ENCODE measurements around the gene SLC7A1. TPM values are rescaled to one million over a fixed set of nuclear protein-coding genes. Genes with fewer than 3 reads are reported as not detected.
A peak's percentile ranks its signal among the peaks of the same experiment; 100 is the strongest.
"Not testable (repeated sequence)": the region's sequence is repeated elsewhere in the genome, so short reads cannot be mapped to it uniquely, and the experiment has no call there.

Gene SLC7A1
- total RNA-seq (10 to 100 TPM; 10.4 to 43.1 (median 13.9) TPM), polyA plus RNA-seq (4.5 TPM)
- long read RNA-seq, donor 1, full-length matches to known transcripts: 4 of 31 reads
- long read RNA-seq, donor 1, partial matches to known transcripts: 5 of 31 reads
- long read RNA-seq, donor 1, other reads (novel, unspliced or antisense): 22 of 31 reads
- long read RNA-seq, donor 2, partial matches to known transcripts: 0 of 3 reads
- long read RNA-seq, donor 2, other reads (novel, unspliced or antisense): 3 of 3 reads
- long read RNA-seq, donor 3, full-length matches to known transcripts: 17 of 121 reads
- long read RNA-seq, donor 3, partial matches to known transcripts: 15 of 121 reads
- long read RNA-seq, donor 3, other reads (novel, unspliced or antisense): 89 of 121 reads
- long read RNA-seq, donor 4, full-length matches to known transcripts: 1 of 5 reads
- long read RNA-seq, donor 4, partial matches to known transcripts: 0 of 5 reads
- long read RNA-seq, donor 4, other reads (novel, unspliced or antisense): 4 of 5 reads

- peak within 1 kb of the TSS; percentile 65 for H3K27ac ChIP-seq (ENCODE audit: low read length)
- H3K4me3 ChIP-seq (ENCODE audit: low read length): peak within 1 kb of the TSS; percentile 88
- H3K27me3 ChIP-seq (ENCODE audit: control insufficient read depth, insufficient read depth): no peaks in the 10 kb centered on the region
- intact Hi-C loops (cut with DNase I): loop anchor here in 1 of 4 donors (10.0 kb wide), 1 partner anchor 71 kb away; no protein-coding TSS in a partner anchor
- DNase-seq: peak; percentile 83 to 91 (median 90)
- ATAC-seq: peak; percentile 92 to 95
- H3K4me1 ChIP-seq (ENCODE audit: control insufficient read depth, insufficient read depth, low read length): no peaks in the 10 kb centered on the region
- WGBS: under 1% methylated on average over 98 of the region's 98 CpGs
- H3K9me3 ChIP-seq (ENCODE audit: control insufficient read depth, low read length): no peaks in the 10 kb centered on the region
Observed at GRCh38 chr13:29595380-29596063, at the start of gene SLC7A1. Gene SLC7A1, minus strand, starts transcription at chr13:29595688. Its CDS starts 59,500 bp downstream, at chr13:29536188.

DNA sequence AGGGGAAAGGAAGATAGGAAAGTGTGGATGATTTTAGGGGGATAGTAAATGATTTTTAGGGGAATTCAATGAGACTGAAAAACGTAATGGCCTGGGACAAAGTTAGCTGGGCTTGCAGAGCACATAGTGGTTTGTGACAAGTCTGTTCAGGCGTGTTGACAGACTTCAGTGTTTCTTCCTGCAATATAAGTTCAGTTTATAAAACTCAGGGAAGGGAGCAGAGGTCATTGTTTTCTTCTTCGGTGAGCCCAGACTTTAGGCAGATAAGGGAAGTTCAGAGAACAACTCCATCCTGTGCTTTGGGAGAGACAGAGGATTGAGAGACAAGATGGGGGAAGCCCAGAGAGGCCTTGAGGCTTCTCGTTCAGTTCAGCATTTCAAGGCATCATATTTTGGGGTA lies 45.2 kb upstream of the SLC7A1 start:
- Histone ChIP-seq H3K27me3 (ENCODE audit: control insufficient read depth, insufficient read depth) (no peaks in the 10 kb centered on the region), H3K9me3 (ENCODE audit: control insufficient read depth, low read length) (no peaks in the 10 kb centered on the region), H3K4me1 (ENCODE audit: control insufficient read depth, insufficient read depth, low read length) (no peaks in the 10 kb centered on the region), H3K27ac (ENCODE audit: low read length) (no peak overlapping the region), H3K4me3 (ENCODE audit: low read length) (no peak overlapping the region)
- WGBS: 51% methylated on average over 4 of the region's 4 CpGs
- no peak for ATAC-seq
- intact Hi-C loops (cut with DNase I): no loop called here
- no peak for DNase-seq

DNA sequence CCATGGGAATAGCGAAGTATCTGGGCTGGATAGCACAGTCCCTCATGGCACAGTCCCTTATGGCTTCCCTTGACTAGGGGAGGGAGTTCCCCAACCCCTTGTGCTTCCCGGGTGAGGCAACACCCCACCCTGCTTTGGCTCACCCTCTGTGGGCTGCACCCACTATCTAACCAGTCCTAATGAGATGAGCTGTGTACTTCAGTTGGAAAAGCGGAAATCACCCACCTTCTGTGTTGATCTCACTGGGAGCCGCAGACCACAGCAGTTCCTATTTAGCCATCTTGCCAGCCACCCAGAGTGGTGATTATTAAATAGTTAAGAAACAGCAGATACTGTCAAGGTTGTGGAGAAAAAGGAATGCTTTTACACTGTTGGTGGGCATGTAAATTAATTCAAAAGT lies 41.3 kb upstream of the SLC7A1 start:
- H3K4me3 ChIP-seq (ENCODE audit: low read length); H3K9me3 ChIP-seq (ENCODE audit: control insufficient read depth, low read length); H3K4me1 ChIP-seq (ENCODE audit: control insufficient read depth, insufficient read depth, low read length); ATAC-seq; H3K27ac ChIP-seq (ENCODE audit: low read length); H3K27me3 ChIP-seq (ENCODE audit: control insufficient read depth, insufficient read depth); intact Hi-C loops (cut with DNase I); DNase-seq: not testable (repeated sequence)
- 91% methylated on average over 4 of the region's 4 CpGs for WGBS

- H3K27me3 ChIP-seq (ENCODE audit: control insufficient read depth, insufficient read depth): peaks cover 2% of the 10 kb centered on the region
- no peak overlapping the region for H3K27ac ChIP-seq (ENCODE audit: low read length)
- no peak overlapping the region for H3K4me3 ChIP-seq (ENCODE audit: low read length)
- DNase-seq: peak in 1 of 3 donors; percentile 33
- 86% methylated on average over 5 of the region's 5 CpGs for WGBS
- no peaks in the 10 kb centered on the region for H3K9me3 ChIP-seq (ENCODE audit: control insufficient read depth, low read length)
- intact Hi-C loops (cut with DNase I): no loop called here
- H3K4me1 ChIP-seq (ENCODE audit: control insufficient read depth, insufficient read depth, low read length): no peaks in the 10 kb centered on the region
- ATAC-seq: no peak
Observed at GRCh38 chr13:29624997-29625396, 29.5 kb upstream of the SLC7A1 start.

GRCh38 chr13:29621841-29622240 lies 26.4 kb upstream of the SLC7A1 start:
- WGBS: 90% methylated on average over 7 of the region's 7 CpGs
- intact Hi-C loops (cut with DNase I): no loop called here
- H3K27me3 ChIP-seq (ENCODE audit: control insufficient read depth, insufficient read depth): peaks cover 2% of the 10 kb centered on the region
- no peaks in the 10 kb centered on the region for H3K4me1 ChIP-seq (ENCODE audit: control insufficient read depth, insufficient read depth, low read length)
- H3K27ac ChIP-seq (ENCODE audit: low read length): no peak overlapping the region
- no peak for ATAC-seq
- H3K9me3 ChIP-seq (ENCODE audit: control insufficient read depth, low read length): no peaks in the 10 kb centered on the region
- DNase-seq: no peak
- no peak overlapping the region for H3K4me3 ChIP-seq (ENCODE audit: low read length)

- Histone ChIP-seq H3K27me3 (ENCODE audit: control insufficient read depth, insufficient read depth) (peaks cover 2% of the 10 kb centered on the region), H3K27ac (ENCODE audit: low read length) (no peak overlapping the region), H3K9me3 (ENCODE audit: control insufficient read depth, low read length) (no peaks in the 10 kb centered on the region), H3K4me3 (ENCODE audit: low read length) (no peak overlapping the region), H3K4me1 (ENCODE audit: control insufficient read depth, insufficient read depth, low read length) (no peaks in the 10 kb centered on the region)
- intact Hi-C loops (cut with DNase I): no loop called here
- WGBS: 91% methylated on average over 4 of the region's 4 CpGs
- no peak for ATAC-seq
- no peak for DNase-seq
Observed at GRCh38 chr13:29621051-29621800, 25.7 kb upstream of the SLC7A1 start.

GRCh38 chr13:29619995-29620394 lies 24.5 kb upstream of the SLC7A1 start:
- Histone ChIP-seq H3K4me3 (ENCODE audit: low read length) (no peak overlapping the region), H3K9me3 (ENCODE audit: control insufficient read depth, low read length) (no peaks in the 10 kb centered on the region), H3K27me3 (ENCODE audit: control insufficient read depth, insufficient read depth) (peaks cover 2% of the 10 kb centered on the region), H3K27ac (ENCODE audit: low read length) (no peak overlapping the region), H3K4me1 (ENCODE audit: control insufficient read depth, insufficient read depth, low read length) (no peaks in the 10 kb centered on the region)
- DNase-seq (no peak), ATAC-seq (no peak)
- intact Hi-C loops (cut with DNase I): no loop called here

DNA sequence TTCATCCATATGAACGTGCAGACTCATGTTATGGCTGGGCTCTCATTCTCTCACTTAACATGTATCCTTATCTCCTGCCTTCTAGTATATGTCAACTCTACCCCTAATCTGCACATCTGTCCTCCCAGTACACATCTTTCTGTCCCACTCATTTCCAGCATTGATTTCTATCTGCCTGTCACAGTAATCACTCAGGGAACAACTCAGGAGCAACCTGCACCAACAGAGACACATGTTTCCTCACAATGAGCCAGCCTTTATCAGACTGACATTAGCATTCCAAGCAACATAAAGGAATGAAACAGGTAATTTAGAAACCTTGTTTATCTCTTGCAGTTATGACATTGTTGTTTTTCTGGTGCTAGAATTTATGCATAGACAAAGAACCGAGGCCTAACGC lies 17.6 kb upstream of the SLC7A1 start:
- DNase-seq (no peak), ATAC-seq (no peak)
- 84% methylated on average over 3 of the region's 3 CpGs for WGBS
- Histone ChIP-seq H3K4me1 (ENCODE audit: control insufficient read depth, insufficient read depth, low read length) (no peaks in the 10 kb centered on the region), H3K27ac (ENCODE audit: low read length) (no peak overlapping the region), H3K9me3 (ENCODE audit: control insufficient read depth, low read length) (no peaks in the 10 kb centered on the region), H3K27me3 (ENCODE audit: control insufficient read depth, insufficient read depth) (no peaks in the 10 kb centered on the region), H3K4me3 (ENCODE audit: low read length) (no peak overlapping the region)
- intact Hi-C loops (cut with DNase I): no loop called here

DNA sequence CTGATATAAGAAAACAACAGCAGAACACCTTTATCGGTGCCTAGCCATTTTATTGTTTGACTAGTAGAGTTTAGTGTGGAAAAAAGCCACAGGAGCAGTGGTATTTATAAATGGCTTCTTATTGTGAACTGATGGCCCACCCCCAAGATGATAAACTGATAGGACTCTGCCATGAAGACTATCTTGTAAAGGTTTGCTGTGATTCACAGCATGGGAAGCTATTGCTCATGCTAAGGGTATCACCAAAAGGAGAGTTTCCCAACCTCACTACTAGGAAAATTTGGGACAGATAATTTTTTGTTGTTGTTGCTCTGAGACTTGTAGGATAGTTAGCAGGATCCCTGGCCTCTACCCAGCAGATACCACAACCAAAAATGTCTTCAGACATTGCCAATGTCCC lies 12.0 kb upstream of the SLC7A1 start:
- intact Hi-C loops (cut with DNase I): no loop called here
- DNase-seq (no peak), ATAC-seq (no peak)
- WGBS: 99% methylated on average over 1 of the region's 1 CpG
- Histone ChIP-seq H3K4me1 (ENCODE audit: control insufficient read depth, insufficient read depth, low read length) (no peaks in the 10 kb centered on the region), H3K27me3 (ENCODE audit: control insufficient read depth, insufficient read depth) (no peaks in the 10 kb centered on the region), H3K9me3 (ENCODE audit: control insufficient read depth, low read length) (no peaks in the 10 kb centered on the region), H3K4me3 (ENCODE audit: low read length) (no peak overlapping the region), H3K27ac (ENCODE audit: low read length) (no peak overlapping the region)

GRCh38 chr13:29605860-29606526 lies 10.5 kb upstream of the SLC7A1 start:
- peak in 2 of 3 donors; percentile 43 to 56 for DNase-seq

More at GRCh38 chr13:29605860-29606526, 10.5 kb upstream of the SLC7A1 start:
- intact Hi-C loops (cut with DNase I): no loop called here
- no peak overlapping the region for H3K4me3 ChIP-seq (ENCODE audit: low read length)
- no peaks in the 10 kb centered on the region for H3K4me1 ChIP-seq (ENCODE audit: control insufficient read depth, insufficient read depth, low read length)
- H3K9me3 ChIP-seq (ENCODE audit: control insufficient read depth, low read length): no peaks in the 10 kb centered on the region
- ATAC-seq: peak; percentile 95 to 98
- peak overlapping the region; percentile 74 for H3K27ac ChIP-seq (ENCODE audit: low read length)
- H3K27me3 ChIP-seq (ENCODE audit: control insufficient read depth, insufficient read depth): no peaks in the 10 kb centered on the region
- whole genome bisulfite sequencing: 43% methylated on average over 8 of the region's 8 CpGs

Measured in right cardiac atrium (tissue), 5 donors.